Skin of body (tissue), 2 donors: ENCODE measurements around the gene SLC22A3. TPM values are rescaled to one million over a fixed set of nuclear protein-coding genes. Genes with fewer than 3 reads are reported as not detected.
"Not testable (repeated sequence)": the region's sequence is repeated elsewhere in the genome, so short reads cannot be mapped to it uniquely, and the experiment has no call there.

Experiments
- DNase-seq: peaks from one replicate; lab custom pipeline; 2025; lab: John Stamatoyannopoulos, UW
- total RNA-seq: library from RNA; depleted of rRNA; stranded (reverse); fragments of >200 nt; gene quantifications from one replicate; pipeline ENCODE4 v1.2.3, GENCODE V29; 2014

The SLC22A3 gene
- total RNA-seq, 1 donor from 2014 or later: 21.4 TPM

- no peak for DNase-seq
Measured at GRCh38 chr6:160438481-160438880, 90.3 kb downstream of the SLC22A3 start.

- no peak for DNase-seq
Measured at GRCh38 chr6:160439751-160440150, 91.6 kb downstream of the SLC22A3 start.

GRCh38 chr6:160442151-160442550 lies 94.0 kb downstream of the SLC22A3 start:
- no peak for DNase-seq

GRCh38 chr6:160445130-160445529 lies 97.0 kb downstream of the SLC22A3 start:
- DNase-seq: no peak

GRCh38 chr6:160447350-160447749 lies 99.2 kb downstream of the SLC22A3 start:
- DNase-seq: no peak

GRCh38 chr6:160449787-160450186 lies 101.6 kb downstream of the SLC22A3 start:
- not testable (repeated sequence) for DNase-seq

GRCh38 chr6:160450849-160451248 lies 102.7 kb downstream of the SLC22A3 start:
- no peak for DNase-seq

- no peak for DNase-seq
Measured at GRCh38 chr6:160454303-160454702, 106.1 kb downstream of the SLC22A3 start.

GRCh38 chr6:160455081-160455480 lies 106.9 kb downstream of the SLC22A3 start:
- peak; percentile 90 for DNase-seq

GRCh38 chr6:160455541-160456213 lies 107.5 kb downstream of the SLC22A3 start:
- DNase-seq: peak; percentile 93

- DNase-seq: peak; percentile 44
Measured at GRCh38 chr6:160456214-160456546, 108.0 kb downstream of the SLC22A3 start.

- DNase-seq: no peak
Measured at GRCh38 chr6:160457823-160458222, 109.6 kb downstream of the SLC22A3 start.

GRCh38 chr6:160461641-160462040 lies 113.5 kb downstream of the SLC22A3 start:
- DNase-seq: no peak

- DNase-seq: no peak
Measured at GRCh38 chr6:160462116-160462515, 113.9 kb downstream of the SLC22A3 start.

GRCh38 chr6:160462551-160463109 lies 114.5 kb downstream of the SLC22A3 start:
- no peak for DNase-seq

- no peak for DNase-seq
Measured at GRCh38 chr6:160464744-160465143, 116.6 kb downstream of the SLC22A3 start.

- DNase-seq: not testable (repeated sequence)
Measured at GRCh38 chr6:160467261-160467871, 119.2 kb downstream of the SLC22A3 start.

- no peak for DNase-seq
Measured at GRCh38 chr6:160469153-160469552, 121.0 kb downstream of the SLC22A3 start.

- DNase-seq: not testable (repeated sequence)
Measured at GRCh38 chr6:160476056-160476455, 127.9 kb downstream of the SLC22A3 start.

- not testable (repeated sequence) for DNase-seq
Measured at GRCh38 chr6:160477072-160477471, 128.9 kb downstream of the SLC22A3 start.

- no peak for DNase-seq
Measured at GRCh38 chr6:160477901-160478300, 129.7 kb downstream of the SLC22A3 start.

GRCh38 chr6:160487116-160487515 lies 138.9 kb downstream of the SLC22A3 start:
- no peak for DNase-seq

- DNase-seq: no peak
Measured at GRCh38 chr6:160489091-160489490, 140.9 kb downstream of the SLC22A3 start.
